H1 (cell line): ENCODE results near the gene PGAM1. TPM values are rescaled to one million over a fixed set of nuclear protein-coding genes. Genes with fewer than 3 reads are reported as not detected.

ENCODE experiments used
- CTCF ChIA-PET: fragments of 300-600 bp; sonication (Branson Sonifier 250); formaldehyde crosslinking; loops from one replicate; lab custom pipeline; 2021; ENCODE audit not compliant: partially characterized antibody; lab: Charles Lee
- POLR2A ChIA-PET: fragments of 300-600 bp; sonication (Branson Sonifier 250); formaldehyde crosslinking; loops from one replicate; lab custom pipeline; 2021; ENCODE audit warnings: inconsistent platforms; ENCODE audit not compliant: partially characterized antibody; lab: Charles Lee
- DNase-seq, 2 experiments: peaks; one replicate each; pipeline versions ENCODE4 v3.0.0 to v3.0.0-alpha.2; 2010 to 2022; ENCODE audit warnings: low spot score in 2 of 2, low read depth in 1 of 2, mixed read lengths in 1 of 2
- FAIRE-seq: peaks from 2 replicates; lab custom pipeline; 2011; peaks lifted over from hg19 to GRCh38; lab: Jason Lieb, UNC
- H2AFZ ChIP-seq: 2 replicates; pipeline ENCODE4 v1.8.1; 2012; ENCODE audit warnings: low read length, inconsistent platforms
- H2AK5ac ChIP-seq: 2 replicates; pipeline ENCODE4 v1.6.1; 2013; ENCODE audit warnings: low read depth, low read length
- H2BK120ac ChIP-seq: replicated peaks from 2 replicates; pipeline ENCODE3; 2013; ENCODE audit warnings: low read depth, low read length, inconsistent platforms
- H2BK12ac ChIP-seq: 2 replicates; pipeline ENCODE4 v1.6.1; 2013; ENCODE audit warnings: low read depth, low read length
- H2BK15ac ChIP-seq: 2 replicates; pipeline ENCODE4 v1.6.1; 2013; ENCODE audit warnings: low read length
- H2BK20ac ChIP-seq: 2 replicates; pipeline ENCODE4 v1.6.1; 2013; ENCODE audit warnings: low read length
- H2BK5ac ChIP-seq: 2 replicates; pipeline ENCODE4 v1.6.1; 2013; ENCODE audit warnings: low read depth, low read length
- H3K14ac ChIP-seq: 2 replicates; pipeline ENCODE4 v1.6.1; 2013; ENCODE audit warnings: inconsistent platforms; ENCODE audit not compliant: insufficient read length
- H3K18ac ChIP-seq: 2 replicates; pipeline ENCODE4 v1.6.1; 2013; ENCODE audit warnings: low read length; ENCODE audit errors: extremely low read depth
- H3K23ac ChIP-seq: 2 replicates; pipeline ENCODE4 v1.6.1; 2013; ENCODE audit warnings: inconsistent platforms; ENCODE audit not compliant: insufficient read length
- H3K23me2 ChIP-seq: 2 replicates; pipeline ENCODE4 v1.6.1; 2013; ENCODE audit warnings: low read depth, low read length
- H3K27ac ChIP-seq: 2 replicates; pipeline ENCODE4 v1.6.1; 2011; ENCODE audit warnings: low read depth, low read length, inconsistent platforms
- H3K27me3 ChIP-seq, 4 experiments: replicated peaks in 1 of 4; 1 replicate in 1 of 4; 2 replicates in 3 of 4; pipeline versions ENCODE4 v1.6.1 to v1.8.1; 2011 to 2013; ENCODE audit warnings: low read length in 3 of 4, mild to moderate bottlenecking in 3 of 4, inconsistent platforms in 2 of 4, mixed read lengths in 2 of 4, moderate library complexity in 1 of 4; ENCODE audit not compliant: control insufficient read depth in 3 of 4, insufficient read depth in 3 of 4; ENCODE audit errors: extremely low read depth in 1 of 4
- H3K36me3 ChIP-seq, 4 experiments: 2 replicates each; pipeline versions ENCODE4 v1.6.1 to v1.8.1; 2011 to 2013; ENCODE audit warnings: mild to moderate bottlenecking in 4 of 4, low read length in 3 of 4, moderate library complexity in 2 of 4, control low read depth in 1 of 4, inconsistent platforms in 1 of 4; ENCODE audit not compliant: insufficient read depth in 4 of 4, control insufficient read depth in 2 of 4
- H3K4ac ChIP-seq: replicated peaks from 2 replicates; pipeline ENCODE3; 2013; ENCODE audit warnings: low read length, low read depth, mixed read lengths, inconsistent platforms; ENCODE audit not compliant: insufficient read length
- H3K4me1 ChIP-seq, 4 experiments: replicated peaks in 1 of 4; 1 replicate in 1 of 4; 2 replicates in 3 of 4; pipeline versions ENCODE4 v1.6.1 to v1.8.1; 2011 to 2013; ENCODE audit warnings: low read length in 3 of 4, inconsistent platforms in 2 of 4, mixed read lengths in 1 of 4; ENCODE audit not compliant: insufficient read depth in 4 of 4, control insufficient read depth in 3 of 4
- H3K4me2 ChIP-seq, 2 experiments: 2 replicates each; pipeline versions ENCODE4 v1.6.1 to v1.8.1; 2011 to 2013; ENCODE audit warnings: low read depth in 2 of 2, low read length in 2 of 2, control low read depth in 1 of 2, inconsistent platforms in 1 of 2, mild to moderate bottlenecking in 1 of 2; ENCODE audit not compliant: insufficient read depth in 1 of 2
- H3K4me3 ChIP-seq, 4 experiments: fragments of 200-600, 300-600 bp in 1 of 4; sonication (generic), shearing (Covaris generic), sonication (Bioruptor Twin) in 1 of 4; 2 replicates each; pipeline versions ENCODE4 v1.5.1 to v1.8.1; 2011 to 2016; ENCODE audit warnings: low read length in 4 of 4, low read depth in 3 of 4, control low read depth in 2 of 4, inconsistent platforms in 2 of 4, mild to moderate bottlenecking in 2 of 4, mixed read lengths in 1 of 4, moderate library complexity in 1 of 4; ENCODE audit not compliant: insufficient read depth in 2 of 4; ENCODE audit errors: extremely low read depth in 1 of 4
- H3K56ac ChIP-seq: replicated peaks from 2 replicates; pipeline ENCODE3; 2013; ENCODE audit warnings: low read depth, mild to moderate bottlenecking, mixed read lengths, low read length, inconsistent platforms; ENCODE audit not compliant: insufficient read length
- H3K79me1 ChIP-seq: 2 replicates; pipeline ENCODE4 v1.6.1; 2013; ENCODE audit warnings: low read depth, low read length, control low read depth
- H3K79me2 ChIP-seq, 2 experiments: 2 replicates each; pipeline versions ENCODE4 v1.6.1 to v1.8.1; 2012 to 2013; ENCODE audit warnings: low read length in 2 of 2, mild to moderate bottlenecking in 2 of 2, inconsistent platforms in 1 of 2; ENCODE audit not compliant: insufficient read depth in 2 of 2, control insufficient read depth in 1 of 2
- H3K9ac ChIP-seq, 4 experiments: replicated peaks in 1 of 4; 1 replicate in 1 of 4; 2 replicates in 3 of 4; pipeline versions ENCODE4 v1.6.1 to v1.8.1; 2011 to 2013; ENCODE audit warnings: low read depth in 3 of 4, low read length in 3 of 4, control low read depth in 2 of 4, mild to moderate bottlenecking in 2 of 4, moderate library complexity in 2 of 4, inconsistent platforms in 1 of 4; ENCODE audit errors: extremely low read depth in 1 of 4
- H3K9me3 ChIP-seq, 2 experiments: 2 replicates each; pipeline versions ENCODE4 v1.6.1 to v1.8.1; 2012 to 2013; ENCODE audit warnings: mild to moderate bottlenecking in 2 of 2, moderate library complexity in 2 of 2, control low read depth in 1 of 2, inconsistent platforms in 1 of 2, low read depth in 1 of 2, low read length in 1 of 2, mixed read lengths in 1 of 2; ENCODE audit not compliant: insufficient read depth in 2 of 2
- H4K20me1 ChIP-seq, 2 experiments: replicated peaks in 1 of 2; 2 replicates each; pipeline versions ENCODE3 to v1.8.1; 2011 to 2013; ENCODE audit warnings: inconsistent platforms in 2 of 2, low read length in 2 of 2, mild to moderate bottlenecking in 1 of 2; ENCODE audit not compliant: insufficient read depth in 2 of 2, control insufficient read depth in 1 of 2
- H4K5ac ChIP-seq: 2 replicates; pipeline ENCODE4 v1.6.1; 2013; ENCODE audit warnings: low read length, low read depth, mixed read lengths, inconsistent platforms; ENCODE audit not compliant: insufficient read length
- H4K8ac ChIP-seq: 2 replicates; pipeline ENCODE4 v1.8.0; 2013; ENCODE audit warnings: mild to moderate bottlenecking, moderate library complexity, low read length, inconsistent platforms; ENCODE audit not compliant: insufficient read depth; ENCODE audit errors: extremely low read depth
- H4K91ac ChIP-seq: replicated peaks from 2 replicates; pipeline ENCODE3; 2013; ENCODE audit warnings: low read length, mixed read lengths, inconsistent platforms; ENCODE audit not compliant: insufficient read length
- FOSL1 ChIP-seq: IDR thresholded peaks from 2 replicates; pipeline ENCODE4 v1.6.1; 2011; ENCODE audit warnings: mild to moderate bottlenecking, low read depth, low read length, moderate library complexity; ENCODE audit not compliant: insufficient read depth
- POLR2AphosphoS5 ChIP-seq: IDR thresholded peaks from 2 replicates; pipeline ENCODE4 v1.6.1; 2011; ENCODE audit warnings: low read depth, low read length
- RNF2 ChIP-seq: fragments of 200-900, 300-1000 bp; sonication (generic); IDR thresholded peaks from 2 replicates; pipeline ENCODE4 v1.7.1; 2016; ENCODE audit warnings: borderline replicate concordance, low read depth, mild to moderate bottlenecking, antibody characterized with exemption, low read length; ENCODE audit not compliant: poor library complexity, severe bottlenecking; ENCODE audit errors: missing control alignments
- WGBS, 2 experiments: shearing (Covaris generic) in 1 of 2; methylation state at CpG; one replicate each; pipeline versions ENCODE4 v1.1.6 to v1.1.7; 2013 to 2015; ENCODE audit warnings: low lambda C conversion rate in 2 of 2, mixed read lengths in 2 of 2, inconsistent platforms in 1 of 2, low coverage in 1 of 2, missing lambda C conversion rate in 1 of 2; ENCODE audit not compliant: insufficient replicate concordance in 2 of 2, insufficient coverage in 1 of 2, insufficient read length in 1 of 2; ENCODE audit errors: extremely low coverage in 1 of 2, missing lambda C conversion rate in 1 of 2; 5-methylcytosine and 5-hydroxymethylcytosine counted together
- polyA plus RNA-seq, 7 experiments: library from polyadenylated mRNA; depleted of rRNA in 3 of 7; stranded (reverse) in 5 of 7; unstranded in 2 of 7; fragments of >200 nt in 5 of 7; fragments of 200-250 nt in 2 of 7; gene quantifications; 1 replicate in 5 of 7; 2 replicates in 1 of 7; 4 replicates in 1 of 7; pipeline versions ENCODE4 v1.2.1 to v1.2.3, GENCODE V29; 2011 to 2013; ENCODE audit warnings: missing spikeins in 2 of 7, mixed read lengths in 2 of 7
- total RNA-seq: library from RNA; stranded (reverse); fragmentation: NEBNext Ultra II Directional; extraction: Animal tissue kit (Norgen Biotek cat#: 25700); gene quantifications from 2 replicates; pipeline ENCODE4 v1.2.1, GENCODE V29; 2021

Gene PGAM1
- total and polyA plus RNA-seq, 2 of the 8 experiments (the other 6 are each of a cell fraction or from before 2014, with no cell fraction given), result 791 to 799 TPM

DNA sequence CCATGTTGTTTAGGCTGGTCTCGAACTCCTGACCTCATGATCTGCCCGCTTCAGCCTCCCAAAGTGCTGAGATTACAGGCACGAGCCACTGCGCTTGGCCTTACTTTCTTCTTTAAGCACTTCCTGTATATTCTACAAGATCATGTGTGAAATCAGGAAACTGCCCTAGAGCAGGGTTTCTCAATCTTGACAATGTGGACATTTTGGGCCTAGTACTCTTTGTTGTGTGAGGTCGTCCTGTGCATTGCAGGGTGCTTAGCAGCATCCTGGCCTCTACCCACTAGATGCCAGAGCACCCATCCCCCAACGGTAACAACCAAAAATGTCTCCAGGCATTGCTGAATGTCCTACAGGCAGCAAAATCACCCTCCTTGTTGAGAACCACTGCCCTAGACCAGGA lies 49.6 kb upstream of the PGAM1 start:
- no peak overlapping the region for H3K18ac ChIP-seq
- POLR2A ChIA-PET, result no interaction called here
- no peaks in the 10 kb centered on the region for H3K4me1 ChIP-seq
- no peak overlapping the region for H3K9ac ChIP-seq
- no peaks in the 10 kb centered on the region for H3K79me1 ChIP-seq
- no peak overlapping the region for H2BK20ac ChIP-seq
- no peak overlapping the region for H2AK5ac ChIP-seq
- no peak for DNase-seq
- H3K4me3 ChIP-seq, result no peak overlapping the region
- no peak overlapping the region for H2BK15ac ChIP-seq
- no peak overlapping the region for H2BK120ac ChIP-seq
- no peak overlapping the region for H3K27ac ChIP-seq
- peaks cover 16 to 64% (median 45%) of the 10 kb centered on the region in 4 experiments; a peak in 7 of 8 replicates for H3K36me3 ChIP-seq
- H2BK5ac ChIP-seq, result no peak overlapping the region
- H3K79me2 ChIP-seq, result no peaks in the 10 kb centered on the region
- no peak overlapping the region for H4K8ac ChIP-seq
- H4K91ac ChIP-seq, result no peak overlapping the region
- H2AFZ ChIP-seq, result no peak overlapping the region
- no peak for FAIRE-seq
- no peak for TF ChIP-seq FOSL1
- no peak for TF ChIP-seq POLR2AphosphoS5
- no peak for TF ChIP-seq RNF2
- TF ChIP-seq, all 59 proteins: peak for 0
- no peak overlapping the region for H3K4ac ChIP-seq
- H4K5ac ChIP-seq, result no peak overlapping the region
- H3K23ac ChIP-seq, result no peak overlapping the region
- no peak overlapping the region for H3K56ac ChIP-seq
- no peak overlapping the region for H3K4me2 ChIP-seq
- H3K9me3 ChIP-seq, result no peaks in the 10 kb centered on the region
- no peaks in the 10 kb centered on the region for H3K23me2 ChIP-seq
- no peaks in the 10 kb centered on the region for H3K27me3 ChIP-seq
- CTCF ChIA-PET, result no interaction called here
- no peak overlapping the region for H3K14ac ChIP-seq
- H2BK12ac ChIP-seq, result no peak overlapping the region
- peaks cover 0 to 9% of the 10 kb centered on the region in 2 experiments for H4K20me1 ChIP-seq
- 86% methylated on average over 6 of the region's 6 CpGs; no CpG with 5 or more reads in 1 of the 2 experiments for WGBS, 2 experiments
